ENCODE results near the gene PLA2G12A. TPM values are rescaled to one million over a fixed set of nuclear protein-coding genes. Genes with fewer than 3 reads are reported as not detected.

PLA2G12A gene
- total and polyA plus RNA-seq, 2 of the 8 experiments (the other 6 are each of a cell fraction or from before 2014, with no cell fraction given) = 26.6 to 47.2 TPM

DNA sequence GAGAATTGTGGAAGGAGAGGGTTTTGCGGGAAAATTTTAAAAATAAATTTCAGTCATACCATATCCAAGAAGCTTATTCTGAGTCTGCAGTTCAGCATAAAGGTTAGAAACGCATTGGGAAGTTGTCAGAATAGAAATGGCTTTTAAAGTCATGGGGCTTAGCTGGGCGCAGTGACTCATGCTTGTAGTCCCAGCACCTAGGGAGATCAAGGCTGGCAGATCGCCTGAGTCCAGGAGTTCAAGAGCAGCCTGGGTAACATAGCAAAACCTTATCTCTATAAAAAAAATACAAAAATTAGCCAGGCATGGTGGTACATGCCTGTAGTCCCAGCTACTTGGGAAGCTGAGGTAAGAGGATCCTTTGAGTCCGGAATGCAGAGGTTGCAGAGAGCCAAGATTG is 3.9 kb upstream of the PLA2G12A start:
- peaks cover 4% of the 10 kb centered on the region for H3K23me2 ChIP-seq (ENCODE audit: low read depth, low read length)
- no peak overlapping the region for H2BK120ac ChIP-seq (replicated peaks; ENCODE audit: low read depth, low read length)
- H2AFZ ChIP-seq (ENCODE audit: low read length) = no peak overlapping the region
- H3K4me2 ChIP-seq (ENCODE audit: insufficient read depth in 1 of 2, low read depth in 2 of 2, low read length in 2 of 2) = no peak overlapping the region
- H2BK5ac ChIP-seq (ENCODE audit: low read depth, low read length) = no peak overlapping the region
- ChIA-PET POLR2A (ENCODE audit: partially characterized antibody) (interaction anchor here (1.3 kb wide), 1 partner anchor 30 kb away, joined by 3 read pairs; the partner anchor contains the start of gene CASP6), CTCF (ENCODE audit: partially characterized antibody) (no interaction called here)
- H3K4me3 ChIP-seq (ENCODE audit: extremely low read depth in 1 of 4, insufficient read depth in 2 of 4, low read depth in 3 of 4, low read length in 4 of 4) = no peak overlapping the region
- 95% methylated on average over 5 of the region's 5 CpGs; no CpG with 5 or more reads in 1 of the 2 experiments for WGBS, 2 experiments (ENCODE audit: extremely low coverage in 1 of 2, insufficient coverage in 1 of 2, insufficient read length in 1 of 2, insufficient replicate concordance in 2 of 2, low coverage in 1 of 2, low lambda C conversion rate in 2 of 2, missing lambda C conversion rate in 1 of 2)
- H3K79me2 ChIP-seq (ENCODE audit: control insufficient read depth in 1 of 2, insufficient read depth in 2 of 2, low read length in 2 of 2) = peaks cover 0 to 6% of the 10 kb centered on the region in 2 experiments; a peak in 2 of 4 replicates
- no peaks in the 10 kb centered on the region for H3K4me1 ChIP-seq (replicated peaks in 1 of 4; ENCODE audit: control insufficient read depth in 3 of 4, insufficient read depth in 4 of 4, low read length in 3 of 4)
- no peaks in the 10 kb centered on the region for H3K36me3 ChIP-seq (ENCODE audit: control insufficient read depth in 2 of 4, insufficient read depth in 4 of 4, low read length in 3 of 4)
- H3K4ac ChIP-seq (replicated peaks; ENCODE audit: insufficient read length, low read depth, low read length) = no peak overlapping the region
- no peak overlapping the region for H4K8ac ChIP-seq (ENCODE audit: extremely low read depth, insufficient read depth, low read length)
- H4K20me1 ChIP-seq (replicated peaks in 1 of 2; ENCODE audit: control insufficient read depth in 1 of 2, insufficient read depth in 2 of 2, low read length in 2 of 2) = no peaks in the 10 kb centered on the region
- no peak for FAIRE-seq
- H3K9ac ChIP-seq (replicated peaks in 1 of 4; ENCODE audit: extremely low read depth in 1 of 4, low read depth in 3 of 4, low read length in 3 of 4) = no peak overlapping the region
- H3K27me3 ChIP-seq (replicated peaks in 1 of 4; ENCODE audit: control insufficient read depth in 3 of 4, extremely low read depth in 1 of 4, insufficient read depth in 3 of 4, low read length in 3 of 4) = no peaks in the 10 kb centered on the region
- no peak overlapping the region for H3K23ac ChIP-seq (ENCODE audit: insufficient read length)
- no peak overlapping the region for H2BK12ac ChIP-seq (ENCODE audit: low read depth, low read length)
- H3K27ac ChIP-seq (ENCODE audit: low read depth, low read length) = no peak overlapping the region
- no peak overlapping the region for H2BK20ac ChIP-seq (ENCODE audit: low read length)
- no peak overlapping the region for H3K56ac ChIP-seq (replicated peaks; ENCODE audit: insufficient read length, low read depth, low read length)
- no peak overlapping the region for H4K91ac ChIP-seq (replicated peaks; ENCODE audit: insufficient read length, low read length)
- H2AK5ac ChIP-seq (ENCODE audit: low read depth, low read length) = no peak overlapping the region
- H4K5ac ChIP-seq (ENCODE audit: insufficient read length, low read depth, low read length) = no peak overlapping the region
- TF ChIP-seq SRF (IDR thresholded peaks at IDR 0.05; ENCODE audit: low read depth, low read length) = no peak
- no peak for TF ChIP-seq TAF1 (IDR thresholded peaks at IDR 0.05; ENCODE audit: low read depth, low read length)
- H3K9me3 ChIP-seq (ENCODE audit: insufficient read depth in 2 of 2, low read depth in 1 of 2, low read length in 1 of 2) = no peaks in the 10 kb centered on the region
- no peak for DNase-seq (ENCODE audit: low read depth in 1 of 2, low spot score in 2 of 2)
- no peak overlapping the region for H3K18ac ChIP-seq (ENCODE audit: extremely low read depth, low read length)
- H3K79me1 ChIP-seq (ENCODE audit: low read depth, low read length) = no peaks in the 10 kb centered on the region
- no peak overlapping the region for H2BK15ac ChIP-seq (ENCODE audit: low read length)
- no peak overlapping the region for H3K14ac ChIP-seq (ENCODE audit: insufficient read length)
